Gastroesophageal sphincter (tissue), 3 donors: ENCODE measurements around the gene ACSL5.

Experiments used
- POLR2A ChIP-seq, 2 donors: fragments of 450-650 bp; IDR thresholded peaks; one replicate each; pipeline ENCODE4 v1.6.1; 2017; ENCODE audit warnings: antibody characterized with exemption in 2 of 2, mild to moderate bottlenecking in 2 of 2, moderate library complexity in 1 of 2
- TF ChIP-seq, protein P1 (sequence below), 4 experiments: fragments of 200-600 bp in 2 of 4; fragments of 450-650 bp in 2 of 4; sonication (generic) in 1 of 4; IDR thresholded peaks; one replicate each; pipeline ENCODE4 v1.5.1; 2017 to 2019; ENCODE audit warnings: antibody characterized with exemption in 4 of 4, mild to moderate bottlenecking in 2 of 4, moderate library complexity in 2 of 4

DNA sequence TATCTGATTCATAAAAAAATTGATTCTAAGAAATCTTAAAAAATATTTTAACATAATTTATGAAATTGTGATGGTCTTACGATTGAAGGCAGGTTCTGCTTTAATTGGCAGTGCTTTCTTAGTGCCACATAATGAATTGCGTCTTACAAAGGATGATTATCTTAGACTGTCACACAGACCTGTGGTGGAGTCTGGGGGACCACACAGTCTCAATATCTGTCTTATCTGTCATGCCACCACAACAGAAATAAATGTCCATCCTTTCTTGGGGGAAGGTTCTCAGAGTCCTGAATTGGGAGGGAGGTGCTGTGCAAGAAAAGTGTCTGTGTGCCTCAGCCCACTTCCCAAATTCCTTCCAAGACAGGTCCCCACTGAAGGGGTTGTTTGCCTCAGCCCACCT is 38.8 kb downstream of the ACSL5 start:
- no peak for TF ChIP-seq POLR2A (IDR thresholded peaks at IDR 0.05)
- TF ChIP-seq, protein P1, sequence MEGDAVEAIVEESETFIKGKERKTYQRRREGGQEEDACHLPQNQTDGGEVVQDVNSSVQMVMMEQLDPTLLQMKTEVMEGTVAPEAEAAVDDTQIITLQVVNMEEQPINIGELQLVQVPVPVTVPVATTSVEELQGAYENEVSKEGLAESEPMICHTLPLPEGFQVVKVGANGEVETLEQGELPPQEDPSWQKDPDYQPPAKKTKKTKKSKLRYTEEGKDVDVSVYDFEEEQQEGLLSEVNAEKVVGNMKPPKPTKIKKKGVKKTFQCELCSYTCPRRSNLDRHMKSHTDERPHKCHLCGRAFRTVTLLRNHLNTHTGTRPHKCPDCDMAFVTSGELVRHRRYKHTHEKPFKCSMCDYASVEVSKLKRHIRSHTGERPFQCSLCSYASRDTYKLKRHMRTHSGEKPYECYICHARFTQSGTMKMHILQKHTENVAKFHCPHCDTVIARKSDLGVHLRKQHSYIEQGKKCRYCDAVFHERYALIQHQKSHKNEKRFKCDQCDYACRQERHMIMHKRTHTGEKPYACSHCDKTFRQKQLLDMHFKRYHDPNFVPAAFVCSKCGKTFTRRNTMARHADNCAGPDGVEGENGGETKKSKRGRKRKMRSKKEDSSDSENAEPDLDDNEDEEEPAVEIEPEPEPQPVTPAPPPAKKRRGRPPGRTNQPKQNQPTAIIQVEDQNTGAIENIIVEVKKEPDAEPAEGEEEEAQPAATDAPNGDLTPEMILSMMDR (IDR thresholded peaks at IDR 0.05) = no peak
